HL-60 (cell line): ENCODE measurements around the gene MYL7.

Experiments
- CTCF ChIP-seq: IDR thresholded peaks from one replicate; pipeline ENCODE4 v1.5.1; 2011; ENCODE audit warnings: low read length, control low read depth, inconsistent platforms; ENCODE audit not compliant: insufficient read depth
- SPI1 ChIP-seq: IDR thresholded peaks from 2 replicates; pipeline ENCODE4 v1.6.1; 2012; ENCODE audit warnings: low read depth, mild to moderate bottlenecking, borderline replicate concordance

- TF ChIP-seq CTCF: no peak
- TF ChIP-seq SPI1: no peak
These were observed 10.8 kb upstream of the MYL7 start for GRCh38 chr7:44151956-44152355.
